GM23248 (cell line): ENCODE measurements around the gene DIO3. TPM values are rescaled to one million over a fixed set of nuclear protein-coding genes. Genes with fewer than 3 reads are reported as not detected.

Experiments used
- DNase-seq: peaks from one replicate; pipeline ENCODE4 v3.0.0-alpha.2; 2015
- H2AFZ ChIP-seq: fragments of 200-600 bp; sonication (generic); 2 replicates; pipeline ENCODE4 v1.6.1; 2016; ENCODE audit warnings: antibody characterized with exemption
- H3F3A ChIP-seq: fragments of 200-600 bp; sonication (generic); 2 replicates; pipeline ENCODE4 v1.6.1; 2016; ENCODE audit warnings: mild to moderate bottlenecking, antibody characterized with exemption, mixed run types; ENCODE audit not compliant: insufficient read depth
- H3K27ac ChIP-seq: fragments of 200-600 bp; sonication (generic); 2 replicates; pipeline ENCODE4 v1.5.1; 2016; ENCODE audit warnings: mild to moderate bottlenecking
- H3K27me3 ChIP-seq: fragments of 200-600 bp; sonication (generic); replicated peaks from 2 replicates; pipeline ENCODE4 v1.6.1; 2016; ENCODE audit warnings: mild to moderate bottlenecking; ENCODE audit not compliant: insufficient read depth
- H3K36me3 ChIP-seq: fragments of 200-600 bp; sonication (generic); 2 replicates; pipeline ENCODE4 v1.6.1; 2016; ENCODE audit warnings: low read depth, mild to moderate bottlenecking
- H3K4me1 ChIP-seq: fragments of 200-600 bp; sonication (generic); 2 replicates; pipeline ENCODE4 v1.6.1; 2016; ENCODE audit warnings: mild to moderate bottlenecking; ENCODE audit not compliant: insufficient read depth
- H3K4me2 ChIP-seq: fragments of 200-600 bp; sonication (generic); one replicate; pipeline ENCODE4 v1.6.1; 2016; ENCODE audit warnings: mild to moderate bottlenecking; ENCODE audit not compliant: unreplicated experiment
- H3K4me3 ChIP-seq: fragments of 200-600 bp; sonication (generic); 2 replicates; pipeline ENCODE4 v1.5.1; 2016; ENCODE audit warnings: mild to moderate bottlenecking
- H3K79me2 ChIP-seq: fragments of 200-600 bp; sonication (generic); 2 replicates; pipeline ENCODE4 v1.6.1; 2016; ENCODE audit warnings: mild to moderate bottlenecking; ENCODE audit not compliant: insufficient read depth
- H3K9ac ChIP-seq: fragments of 200-600 bp; sonication (generic); 2 replicates; pipeline ENCODE4 v1.6.1; 2016; ENCODE audit warnings: mild to moderate bottlenecking
- H3K9me2 ChIP-seq: fragments of 200-600 bp; sonication (generic); 2 replicates; pipeline ENCODE4 v1.6.1; 2016; ENCODE audit warnings: mixed run types, mild to moderate bottlenecking, moderate library complexity; ENCODE audit not compliant: insufficient read depth
- H3K9me3 ChIP-seq: fragments of 200-600 bp; sonication (generic); one replicate; pipeline ENCODE4 v1.6.1; 2017; ENCODE audit warnings: low read depth
- H4K20me1 ChIP-seq: fragments of 200-600 bp; sonication (generic); 2 replicates; pipeline ENCODE4 v1.6.0; 2016; ENCODE audit not compliant: insufficient read depth
- EZH2 ChIP-seq: fragments of 200-600 bp; sonication (generic); IDR thresholded peaks from 2 replicates; pipeline ENCODE4 v1.6.1; 2018; ENCODE audit warnings: antibody characterized with exemption, mild to moderate bottlenecking; ENCODE audit not compliant: insufficient read depth, poor library complexity, severe bottlenecking
- EZH2phosphoT487 ChIP-seq: fragments of 200-600 bp; sonication (generic); IDR thresholded peaks from 2 replicates; pipeline ENCODE4 v1.6.1; 2018; ENCODE audit warnings: antibody characterized with exemption, moderate library complexity, mild to moderate bottlenecking, low read depth; ENCODE audit not compliant: insufficient read depth
- WGBS, 2 experiments: methylation state at CpG; one replicate each; pipeline ENCODE4 v1.1.6; 2015 to 2017; ENCODE audit warnings: low lambda C conversion rate in 2 of 2, low coverage in 1 of 2; ENCODE audit errors: missing lambda C conversion rate in 2 of 2; 5-methylcytosine and 5-hydroxymethylcytosine counted together
- in situ Hi-C: fragments of 300-500 bp; cut with MboI; formaldehyde crosslinking; loops from 2 replicates; pipeline ENCODE4 v1.15.0; 2020
- polyA plus RNA-seq: library from polyadenylated mRNA; unstranded; fragments of >200 nt; fragmentation: Nextera tagmentation; extraction: Ambion mirVana; gene quantifications from 2 replicates; pipeline ENCODE4 v1.2.1, GENCODE V29; 2016
- total RNA-seq: library from RNA; depleted of rRNA; stranded (reverse); fragments of >200 nt; shearing (Covaris generic); gene quantifications from 2 replicates; pipeline ENCODE4 v1.2.3, GENCODE V29; 2014

The DIO3 gene
- total and polyA plus RNA-seq, 2 experiments from 2014 or later: not detected

DNA sequence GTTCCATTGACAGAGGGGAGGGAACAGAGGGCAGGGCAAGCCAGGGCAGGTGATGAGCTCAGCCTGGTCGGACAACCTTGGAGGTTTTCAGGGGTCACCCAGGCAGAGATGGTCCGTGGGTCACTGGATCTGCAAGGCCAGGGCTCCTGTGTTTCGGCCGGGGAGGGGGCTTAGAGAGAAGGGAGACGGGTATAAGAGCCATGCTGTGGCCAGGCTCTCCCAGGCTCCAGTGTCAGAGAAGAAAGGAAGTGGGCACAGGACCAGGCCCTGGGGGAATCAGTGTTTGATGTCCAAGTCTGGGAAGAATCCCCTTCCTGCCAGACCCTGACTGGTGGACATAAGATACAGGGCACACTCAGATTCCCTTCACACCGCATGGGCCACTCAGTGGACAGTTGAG lies 36.9 kb downstream of the DIO3 start:
- no peak overlapping the region for H3K4me2 ChIP-seq
- H3K4me3 ChIP-seq: no peak overlapping the region
- H3K4me1 ChIP-seq: no peaks in the 10 kb centered on the region
- 52 to 54% methylated on average over 6 of the region's 6 CpGs for WGBS, 2 experiments
- H3K9me3 ChIP-seq: no peaks in the 10 kb centered on the region
- no peaks in the 10 kb centered on the region for H3F3A ChIP-seq
- H3K27ac ChIP-seq: no peak overlapping the region
- no peak overlapping the region for H3K9ac ChIP-seq
- in situ Hi-C loops: no loop called here
- TF ChIP-seq EZH2: no peak
- no peak for TF ChIP-seq EZH2phosphoT487
- H3K79me2 ChIP-seq: no peaks in the 10 kb centered on the region
- DNase-seq: no peak
- no peaks in the 10 kb centered on the region for H3K9me2 ChIP-seq
- no peak overlapping the region for H2AFZ ChIP-seq
- H4K20me1 ChIP-seq: no peaks in the 10 kb centered on the region
- H3K36me3 ChIP-seq: no peaks in the 10 kb centered on the region
- no peaks in the 10 kb centered on the region; the same call in none of the 2 replicates for H3K27me3 ChIP-seq

- no peaks in the 10 kb centered on the region for H3K36me3 ChIP-seq
- in situ Hi-C loops: no loop called here
- no peak for TF ChIP-seq EZH2phosphoT487
- no peak for TF ChIP-seq EZH2
- H3K4me3 ChIP-seq: no peak overlapping the region
- no peak for DNase-seq
- H4K20me1 ChIP-seq: no peaks in the 10 kb centered on the region
- H3K79me2 ChIP-seq: no peaks in the 10 kb centered on the region
- no peak overlapping the region for H2AFZ ChIP-seq
- H3K27me3 ChIP-seq: no peaks in the 10 kb centered on the region; the same call in none of the 2 replicates
- no peak overlapping the region for H3K9ac ChIP-seq
- no peaks in the 10 kb centered on the region for H3K4me1 ChIP-seq
- no peak overlapping the region for H3K27ac ChIP-seq
- no peaks in the 10 kb centered on the region for H3K9me3 ChIP-seq
- 57 to 58% methylated on average over 9 of the region's 9 CpGs for WGBS, 2 experiments
- H3F3A ChIP-seq: no peaks in the 10 kb centered on the region
- H3K4me2 ChIP-seq: no peak overlapping the region
- H3K9me2 ChIP-seq: no peaks in the 10 kb centered on the region
Observed at GRCh38 chr14:101598571-101599233, 37.4 kb downstream of the DIO3 start.

GRCh38 chr14:101599234-101599885 lies 38.1 kb downstream of the DIO3 start:
- DNase-seq: no peak
- Histone ChIP-seq H3F3A (no peaks in the 10 kb centered on the region), H3K9me2 (no peaks in the 10 kb centered on the region), H3K79me2 (no peaks in the 10 kb centered on the region), H3K4me1 (no peaks in the 10 kb centered on the region), H3K4me3 (no peak overlapping the region), H3K9me3 (no peaks in the 10 kb centered on the region), H3K27me3 (no peaks in the 10 kb centered on the region; the same call in none of the 2 replicates), H4K20me1 (no peaks in the 10 kb centered on the region), H3K36me3 (no peaks in the 10 kb centered on the region), H2AFZ (no peak overlapping the region), H3K27ac (no peak overlapping the region), H3K9ac (no peak overlapping the region), H3K4me2 (no peak overlapping the region)
- TF ChIP-seq EZH2phosphoT487 (no peak), EZH2 (no peak)
- in situ Hi-C loops: no loop called here
- 57 to 59% methylated on average over 13 of the region's 13 CpGs for WGBS, 2 experiments

GRCh38 chr14:101600336-101600890 lies 39.1 kb downstream of the DIO3 start:
- Histone ChIP-seq H3K79me2 (no peaks in the 10 kb centered on the region), H3K4me1 (no peaks in the 10 kb centered on the region), H3K9me2 (no peaks in the 10 kb centered on the region), H4K20me1 (no peaks in the 10 kb centered on the region), H3F3A (no peaks in the 10 kb centered on the region), H2AFZ (no peak overlapping the region), H3K4me2 (no peak overlapping the region), H3K9me3 (no peaks in the 10 kb centered on the region), H3K9ac (no peak overlapping the region), H3K4me3 (no peak overlapping the region), H3K27ac (no peak overlapping the region), H3K36me3 (no peaks in the 10 kb centered on the region), H3K27me3 (no peaks in the 10 kb centered on the region; the same call in none of the 2 replicates)
- DNase-seq: no peak
- no peak for TF ChIP-seq EZH2
- TF ChIP-seq EZH2phosphoT487: no peak
- 33 to 36% methylated on average over 7 of the region's 7 CpGs for WGBS, 2 experiments
- in situ Hi-C loops: no loop called here
